NK-92 (cell line): Measurements from ENCODE around the gene THTPA.
"Not testable (repeated sequence)": the region's sequence is repeated elsewhere in the genome, so short reads cannot be mapped to it uniquely, and the experiment has no call there.

Experiments used
- DNase-seq: peaks from one replicate; lab custom pipeline; 2025; ENCODE audit not compliant: unreplicated experiment; lab: John Stamatoyannopoulos, UW

THTPA gene

GRCh38 chr14:23533652-23534435 lies 22.2 kb upstream of the THTPA start:
- no peak for DNase-seq

GRCh38 chr14:23535943-23536342 lies 20.1 kb upstream of the THTPA start:
- DNase-seq = no peak

DNA sequence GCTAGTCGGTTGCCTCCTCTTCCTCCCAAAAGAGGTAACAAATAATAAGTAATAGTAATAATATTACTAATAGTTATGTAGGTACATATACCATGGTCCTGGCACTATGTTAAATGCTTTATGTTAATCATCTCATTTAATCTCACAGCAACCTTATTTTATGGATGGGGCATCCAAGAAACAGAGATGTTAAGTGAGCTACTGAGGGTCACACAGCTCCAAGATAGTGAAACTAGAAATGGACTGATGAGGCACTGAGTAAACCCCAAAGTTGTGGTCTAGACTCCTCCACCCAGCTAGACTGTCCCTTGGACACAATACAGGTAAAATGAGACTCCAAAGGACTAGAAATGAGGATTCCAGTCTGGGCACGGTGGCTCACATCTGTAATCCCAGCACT lies 19.6 kb upstream of the THTPA start:
- no peak for DNase-seq

GRCh38 chr14:23536906-23537305 lies 19.2 kb upstream of the THTPA start:
- DNase-seq = not testable (repeated sequence)

GRCh38 chr14:23537351-23538049 lies 18.6 kb upstream of the THTPA start:
- no peak for DNase-seq

- no peak for DNase-seq
Measured at GRCh38 chr14:23538050-23538718, 17.9 kb upstream of the THTPA start.

- no peak for DNase-seq
Measured at GRCh38 chr14:23538785-23539184, 17.3 kb upstream of the THTPA start.

GRCh38 chr14:23539248-23540140 lies 16.6 kb upstream of the THTPA start:
- DNase-seq = no peak

- no peak for DNase-seq
Measured at GRCh38 chr14:23540141-23540469, 16.0 kb upstream of the THTPA start.

DNA sequence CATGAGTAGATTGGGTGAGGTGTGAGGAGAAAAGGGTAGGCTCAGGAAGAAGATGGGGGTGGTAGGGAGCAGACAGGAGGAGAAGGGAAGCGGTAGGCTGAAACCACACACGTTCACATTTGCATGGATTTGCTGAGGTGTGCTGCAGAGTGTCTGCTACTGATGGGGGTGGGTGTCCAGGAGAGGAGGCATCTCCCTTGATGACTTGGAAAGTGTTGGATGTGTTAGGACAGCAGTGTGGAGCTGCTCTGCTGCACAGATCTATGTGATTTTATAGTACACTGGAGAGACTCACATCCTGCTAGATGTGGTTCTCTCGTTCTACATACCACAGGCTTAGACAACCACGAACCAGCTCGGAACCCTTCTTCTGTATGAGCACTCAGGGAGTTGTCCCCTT lies 13.8 kb upstream of the THTPA start:
- no peak for DNase-seq

- DNase-seq = no peak
Measured at GRCh38 chr14:23543403-23543802, 12.7 kb upstream of the THTPA start.

DNA sequence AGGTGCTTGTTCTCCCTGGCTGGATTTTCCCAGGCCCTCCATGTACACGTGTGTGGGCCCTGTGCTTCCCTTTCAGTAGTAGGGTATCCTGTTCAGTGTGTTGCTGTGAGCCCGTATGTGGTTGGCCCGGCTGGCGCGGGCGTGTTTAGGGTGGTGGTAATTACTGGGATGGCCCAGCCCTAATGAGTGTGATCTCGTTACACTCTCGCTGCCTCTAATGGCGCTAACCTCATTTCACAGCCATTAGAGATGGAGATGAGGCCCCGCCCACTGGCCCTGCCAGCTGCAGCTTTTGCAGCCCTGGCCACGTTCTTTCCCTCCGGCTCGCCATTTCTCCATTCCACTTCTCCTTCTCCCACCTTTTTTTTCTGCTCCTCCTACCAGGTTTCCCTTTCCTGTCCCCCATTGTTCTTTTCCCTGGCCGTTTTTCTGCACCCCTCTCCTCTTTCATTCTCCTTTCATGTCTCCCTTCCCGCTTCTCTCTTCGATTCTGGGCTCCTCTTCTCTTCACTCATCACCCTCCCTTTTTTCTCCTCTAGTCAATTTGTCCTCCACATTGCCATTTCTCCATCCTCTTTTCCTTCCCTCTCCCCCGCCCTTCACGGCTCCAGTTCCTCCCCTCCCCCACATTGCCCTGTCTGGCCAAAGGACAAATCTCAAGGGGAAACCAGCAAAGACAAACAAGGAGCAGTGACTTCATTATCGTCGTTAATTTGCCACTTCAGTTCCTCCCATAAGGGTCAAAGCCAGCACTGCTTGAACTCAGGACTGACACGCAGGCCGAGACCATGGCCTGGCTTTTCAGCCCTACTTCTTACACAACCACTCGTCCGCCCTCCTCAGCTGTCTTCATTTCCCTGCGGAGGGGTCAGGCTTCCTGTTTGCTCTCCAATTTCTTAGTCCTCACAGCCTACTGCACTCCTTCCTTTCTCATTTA lies 11.3 kb upstream of the THTPA start:
- DNase-seq = no peak

- DNase-seq = no peak
Measured at GRCh38 chr14:23545740-23546365, 10.2 kb upstream of the THTPA start.

- DNase-seq = no peak
Measured at GRCh38 chr14:23546450-23547035, 9.5 kb upstream of the THTPA start.

DNA sequence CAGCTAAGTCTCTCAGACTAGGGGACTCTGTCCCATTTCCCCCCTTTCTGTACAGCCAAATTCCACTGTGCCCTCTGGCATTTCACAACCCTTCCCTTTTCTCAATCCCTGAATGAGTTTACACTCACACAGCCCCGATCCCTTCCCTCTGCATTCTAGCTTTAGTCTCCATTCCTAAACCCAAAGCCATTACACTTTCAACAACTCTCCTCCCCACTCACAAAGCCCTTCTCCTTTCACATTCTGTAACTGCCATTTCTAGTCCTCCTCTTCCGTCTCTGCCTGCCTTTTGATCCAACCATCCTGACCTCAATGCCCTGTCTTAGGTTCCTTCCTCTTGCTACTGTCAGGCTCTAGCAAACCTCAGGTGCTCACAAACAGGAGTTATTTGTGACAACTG lies 8.1 kb upstream of the THTPA start:
- no peak for DNase-seq

DNA sequence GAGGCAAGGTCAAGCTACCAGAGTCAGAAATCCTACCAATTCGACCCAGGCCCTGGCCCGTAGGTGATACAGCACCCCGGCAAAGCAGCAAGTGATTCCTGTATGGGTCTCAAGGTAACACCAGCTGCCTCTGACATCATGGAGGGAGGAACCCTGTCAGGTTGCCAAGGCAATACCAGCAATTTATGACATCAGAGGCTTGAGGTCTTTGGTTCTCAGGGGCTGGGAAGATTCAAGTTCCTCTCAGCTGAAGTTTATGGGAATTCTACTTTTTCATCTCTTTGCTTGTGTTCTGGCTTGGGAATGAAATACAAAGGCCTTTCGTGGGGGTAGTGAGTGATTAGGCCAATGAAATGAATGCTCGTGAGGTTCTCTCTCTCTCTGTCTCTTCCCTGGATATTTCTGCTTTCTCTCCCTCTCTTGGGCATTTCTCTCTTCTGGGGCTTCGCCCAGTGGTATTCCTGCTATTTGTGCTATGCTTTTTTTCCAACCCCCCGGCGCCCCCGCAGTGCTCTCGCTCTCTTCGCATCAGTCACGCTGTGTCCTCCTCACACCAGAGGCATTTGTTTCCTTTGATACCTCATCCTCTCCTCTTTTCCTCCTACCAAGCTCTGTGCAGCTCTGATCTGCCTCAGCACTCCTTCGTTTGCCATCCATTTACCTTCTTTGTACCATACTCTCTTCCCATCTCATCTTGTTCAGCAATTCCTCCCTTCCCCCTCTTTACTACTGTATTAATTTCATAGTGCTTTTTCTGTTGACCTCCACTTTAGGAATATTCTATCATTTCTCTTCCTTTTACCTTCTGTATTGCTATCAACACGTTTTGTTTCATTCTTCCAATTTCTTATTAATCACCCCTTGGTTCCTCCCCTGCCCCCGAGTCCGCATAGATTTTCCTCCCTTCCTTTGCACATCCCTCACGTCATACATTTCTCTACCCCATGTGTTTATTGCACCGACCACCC lies 7.4 kb upstream of the THTPA start:
- DNase-seq = no peak

DNA sequence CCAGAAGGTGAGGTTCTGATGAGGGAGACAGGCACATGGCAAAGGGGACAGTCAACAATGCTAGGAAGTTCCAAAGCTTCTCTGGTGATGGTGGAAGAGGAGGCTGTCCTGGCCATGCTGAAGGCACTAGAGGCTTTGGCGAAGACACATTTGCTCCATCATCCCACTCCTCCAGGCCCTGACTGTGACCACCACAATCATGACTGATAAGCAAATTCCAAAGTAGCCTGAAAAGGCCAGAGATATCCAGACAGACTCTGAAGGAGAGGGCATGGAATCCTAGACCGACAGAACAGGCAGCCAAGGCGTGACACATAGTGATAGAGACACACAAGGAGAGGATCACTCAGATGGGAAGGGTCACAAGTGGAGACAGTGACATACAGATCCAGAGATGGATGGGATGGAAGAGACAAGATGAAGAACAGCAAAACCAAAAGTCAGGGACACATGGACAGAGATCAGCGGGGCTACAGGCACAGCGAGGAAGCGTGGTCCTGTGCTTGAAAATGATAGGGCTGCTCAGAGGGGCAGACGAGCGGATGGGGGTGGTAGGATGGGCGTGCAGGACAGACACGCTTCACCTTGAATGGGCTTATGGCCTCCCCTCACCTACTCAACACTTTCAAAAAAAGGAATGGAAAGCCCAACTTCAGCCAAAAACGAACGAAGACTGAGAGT lies 5.8 kb upstream of the THTPA start:
- no peak for DNase-seq
